Epidermal melanocyte (primary cell): Measurements from ENCODE around the gene MACO1.
"Not testable (repeated sequence)": the region's sequence is repeated elsewhere in the genome, so short reads cannot be mapped to it uniquely, and the experiment has no call there.

Source experiments
- DNase-seq: peaks from one replicate; pipeline ENCODE4 v3.0.0; 2011; ENCODE audit warnings: low spot score; ENCODE audit not compliant: insufficient read length

Gene MACO1

GRCh38 chr1:25486602-25487001, 55.9 kb downstream of the MACO1 start:
- DNase-seq: no peak

- no peak for DNase-seq
Observed at GRCh38 chr1:25487628-25488027, 56.9 kb downstream of the MACO1 start.

- DNase-seq: no peak
Observed at GRCh38 chr1:25492323-25492722, 61.6 kb downstream of the MACO1 start.

- no peak for DNase-seq
Observed at GRCh38 chr1:25494952-25495351, 64.3 kb downstream of the MACO1 start.

GRCh38 chr1:25500694-25501093, 70.0 kb downstream of the MACO1 start:
- no peak for DNase-seq

GRCh38 chr1:25501235-25502058, 70.8 kb downstream of the MACO1 start:
- no peak for DNase-seq

- no peak for DNase-seq
Observed at GRCh38 chr1:25502957-25503356, 72.3 kb downstream of the MACO1 start.

GRCh38 chr1:25503551-25504426, 73.1 kb downstream of the MACO1 start:
- no peak for DNase-seq

GRCh38 chr1:25504706-25505595, 74.3 kb downstream of the MACO1 start:
- DNase-seq: no peak

GRCh38 chr1:25505656-25506385, 75.1 kb downstream of the MACO1 start:
- no peak for DNase-seq

- DNase-seq: not testable (repeated sequence)
Observed at GRCh38 chr1:25506566-25507463, 76.1 kb downstream of the MACO1 start.

GRCh38 chr1:25513666-25514065, 83.0 kb downstream of the MACO1 start:
- no peak for DNase-seq

- DNase-seq: no peak
Observed at GRCh38 chr1:25515033-25515432, 84.3 kb downstream of the MACO1 start.

- no peak for DNase-seq
Observed at GRCh38 chr1:25516686-25517085, 86.0 kb downstream of the MACO1 start.

GRCh38 chr1:25517476-25518394, 87.0 kb downstream of the MACO1 start:
- DNase-seq: no peak

GRCh38 chr1:25519624-25520023, 88.9 kb downstream of the MACO1 start:
- DNase-seq: no peak

- peak; percentile 70 for DNase-seq
Observed at GRCh38 chr1:25520446-25521061, 89.9 kb downstream of the MACO1 start.

- DNase-seq: no peak
Observed at GRCh38 chr1:25522031-25522655, 91.4 kb downstream of the MACO1 start.
